ENCODE measurements around the gene RAB5A.
"Not testable (repeated sequence)": the region's sequence is repeated elsewhere in the genome, so short reads cannot be mapped to it uniquely, and the experiment has no call there.

RAB5A gene

GRCh38 chr3:19937459-19938294 lies 9.2 kb upstream of the RAB5A start:
- no peak overlapping the region for H3K4me3 Mint-ChIP-seq
- peak overlapping the region; percentile 81 for H3K27ac Mint-ChIP-seq
- no peaks in the 10 kb centered on the region for H3K36me3 Mint-ChIP-seq (ENCODE audit: low read depth)
- H3K9me3 Mint-ChIP-seq: peaks cover 2% of the 10 kb centered on the region
- peaks cover 15% of the 10 kb centered on the region for H3K27me3 Mint-ChIP-seq
- no peak for DNase-seq
- peaks cover 27% of the 10 kb centered on the region for H3K4me1 Mint-ChIP-seq (ENCODE audit: low read depth)

- H3K9me3 Mint-ChIP-seq: peaks cover 2% of the 10 kb centered on the region
- H3K36me3 Mint-ChIP-seq (ENCODE audit: low read depth): no peaks in the 10 kb centered on the region
- H3K4me3 Mint-ChIP-seq: no peak overlapping the region
- no peak overlapping the region for H3K27ac Mint-ChIP-seq
- H3K27me3 Mint-ChIP-seq: peaks cover 13% of the 10 kb centered on the region
- H3K4me1 Mint-ChIP-seq (ENCODE audit: low read depth): peaks cover 22% of the 10 kb centered on the region
- no peak for DNase-seq
These were observed 8.6 kb upstream of the RAB5A start for GRCh38 chr3:19938295-19938627.

- no peaks in the 10 kb centered on the region for H3K36me3 Mint-ChIP-seq (ENCODE audit: low read depth)
- no peaks in the 10 kb centered on the region for H3K27me3 Mint-ChIP-seq
- H3K9me3 Mint-ChIP-seq: peaks cover 2% of the 10 kb centered on the region
- no peak overlapping the region for H3K4me3 Mint-ChIP-seq
- no peak for DNase-seq
- H3K4me1 Mint-ChIP-seq (ENCODE audit: low read depth): peaks cover 21% of the 10 kb centered on the region
- no peak overlapping the region for H3K27ac Mint-ChIP-seq
These were observed 6.3 kb upstream of the RAB5A start for GRCh38 chr3:19940643-19941042.

GRCh38 chr3:19945534-19945933 lies 1.4 kb upstream of the RAB5A start:
- Mint-ChIP-seq H3K27me3 (no peaks in the 10 kb centered on the region), H3K36me3 (ENCODE audit: low read depth) (peaks cover 32% of the 10 kb centered on the region), H3K9me3 (no peaks in the 10 kb centered on the region), H3K4me1 (ENCODE audit: low read depth) (peaks cover 41% of the 10 kb centered on the region), H3K27ac (peak overlapping the region; percentile 99), H3K4me3 (peak overlapping the region; percentile 99)
- no peak for DNase-seq

- Mint-ChIP-seq H3K4me1 (ENCODE audit: low read depth) (peaks cover 47% of the 10 kb centered on the region), H3K9me3 (no peaks in the 10 kb centered on the region), H3K4me3 (peak overlapping the region; percentile 99), H3K27me3 (no peaks in the 10 kb centered on the region), H3K27ac (peak overlapping the region; percentile 99), H3K36me3 (ENCODE audit: low read depth) (peaks cover 38% of the 10 kb centered on the region)
- DNase-seq: peak; percentile 37
These were observed 697 bp upstream of the RAB5A start for GRCh38 chr3:19945969-19946831.

GRCh38 chr3:19947549-19948225 lies 790 bp downstream of the RAB5A start:
- H3K4me1 Mint-ChIP-seq (ENCODE audit: low read depth): peaks cover 58% of the 10 kb centered on the region
- H3K9me3 Mint-ChIP-seq: no peaks in the 10 kb centered on the region
- peak; percentile 76 for DNase-seq
- H3K4me3 Mint-ChIP-seq: peak overlapping the region; percentile 99
- no peaks in the 10 kb centered on the region for H3K27me3 Mint-ChIP-seq
- peak overlapping the region; percentile 99 for H3K27ac Mint-ChIP-seq
- H3K36me3 Mint-ChIP-seq (ENCODE audit: low read depth): peaks cover 52% of the 10 kb centered on the region

- H3K27ac Mint-ChIP-seq: peak overlapping the region; percentile 99
- H3K4me3 Mint-ChIP-seq: peak overlapping the region; percentile 99
- no peaks in the 10 kb centered on the region for H3K9me3 Mint-ChIP-seq
- peaks cover 62% of the 10 kb centered on the region for H3K4me1 Mint-ChIP-seq (ENCODE audit: low read depth)
- H3K36me3 Mint-ChIP-seq (ENCODE audit: low read depth): peaks cover 57% of the 10 kb centered on the region
- DNase-seq: no peak
- H3K27me3 Mint-ChIP-seq: no peaks in the 10 kb centered on the region
These were observed 1.3 kb downstream of the RAB5A start for GRCh38 chr3:19948226-19948591.

GRCh38 chr3:19950316-19950715 lies 3.4 kb downstream of the RAB5A start:
- Mint-ChIP-seq H3K9me3 (no peaks in the 10 kb centered on the region), H3K27ac (no peak overlapping the region), H3K4me1 (ENCODE audit: low read depth) (peaks cover 68% of the 10 kb centered on the region), H3K27me3 (no peaks in the 10 kb centered on the region), H3K36me3 (ENCODE audit: low read depth) (peaks cover 76% of the 10 kb centered on the region), H3K4me3 (no peak overlapping the region)
- no peak for DNase-seq

- Mint-ChIP-seq H3K27me3 (no peaks in the 10 kb centered on the region), H3K36me3 (ENCODE audit: low read depth) (peaks cover 83% of the 10 kb centered on the region), H3K4me1 (ENCODE audit: low read depth) (peaks cover 62% of the 10 kb centered on the region), H3K4me3 (no peak overlapping the region), H3K27ac (no peak overlapping the region), H3K9me3 (no peaks in the 10 kb centered on the region)
- DNase-seq: no peak
These were observed 7.8 kb downstream of the RAB5A start for GRCh38 chr3:19954676-19955075.

GRCh38 chr3:19957354-19957753 lies 10.5 kb downstream of the RAB5A start:
- not testable (repeated sequence) for H3K27ac Mint-ChIP-seq, H3K27me3 Mint-ChIP-seq, H3K4me3 Mint-ChIP-seq, DNase-seq, H3K9me3 Mint-ChIP-seq
- Mint-ChIP-seq H3K4me1 (ENCODE audit: low read depth) (peaks cover 68% of the 10 kb centered on the region), H3K36me3 (ENCODE audit: low read depth) (peaks cover 89% of the 10 kb centered on the region)

- peak overlapping the region; percentile 44 for H3K27ac Mint-ChIP-seq
- H3K27me3 Mint-ChIP-seq: no peaks in the 10 kb centered on the region
- H3K9me3 Mint-ChIP-seq: no peaks in the 10 kb centered on the region
- DNase-seq: no peak
- peaks cover 80% of the 10 kb centered on the region for H3K36me3 Mint-ChIP-seq (ENCODE audit: low read depth)
- H3K4me3 Mint-ChIP-seq: no peak overlapping the region
- peaks cover 71% of the 10 kb centered on the region for H3K4me1 Mint-ChIP-seq (ENCODE audit: low read depth)
These were observed 12.6 kb downstream of the RAB5A start for GRCh38 chr3:19959505-19959904.

- Mint-ChIP-seq H3K4me1 (ENCODE audit: low read depth) (peaks cover 68% of the 10 kb centered on the region), H3K36me3 (ENCODE audit: low read depth) (peaks cover 77% of the 10 kb centered on the region), H3K27me3 (no peaks in the 10 kb centered on the region), H3K27ac (peak overlapping the region; percentile 37), H3K9me3 (no peaks in the 10 kb centered on the region), H3K4me3 (no peak overlapping the region)
- DNase-seq: no peak
These were observed 13.8 kb downstream of the RAB5A start for GRCh38 chr3:19960696-19961095.

- no peak overlapping the region for H3K4me3 Mint-ChIP-seq
- H3K27ac Mint-ChIP-seq: no peak overlapping the region
- H3K36me3 Mint-ChIP-seq (ENCODE audit: low read depth): peaks cover 77% of the 10 kb centered on the region
- H3K4me1 Mint-ChIP-seq (ENCODE audit: low read depth): peaks cover 74% of the 10 kb centered on the region
- H3K27me3 Mint-ChIP-seq: no peaks in the 10 kb centered on the region
- H3K9me3 Mint-ChIP-seq: no peaks in the 10 kb centered on the region
- DNase-seq: no peak
These were observed 15.1 kb downstream of the RAB5A start for GRCh38 chr3:19961960-19962359.

GRCh38 chr3:19967208-19967607 lies 20.3 kb downstream of the RAB5A start:
- Mint-ChIP-seq H3K27me3 (no peaks in the 10 kb centered on the region), H3K4me1 (ENCODE audit: low read depth) (peaks cover 61% of the 10 kb centered on the region), H3K36me3 (ENCODE audit: low read depth) (peaks cover 64% of the 10 kb centered on the region), H3K27ac (peak overlapping the region; percentile 37), H3K9me3 (no peaks in the 10 kb centered on the region), H3K4me3 (no peak overlapping the region)
- no peak for DNase-seq

Measured in activated T-cell treated with anti-CD3 and anti-CD28 coated beads, Interleukin-2, amount 50 U/mL, for 24 hours (primary cell).